BE2C (cell line): ENCODE results near the gene JAKMIP1.

ENCODE experiments used
- DNase-seq: peaks from one replicate; pipeline ENCODE4 v3.0.0-alpha.2; 2020
- H3K27me3 ChIP-seq: fragments of 250-450 bp; sonication (Bioruptor Pico); 2 replicates; pipeline ENCODE4 v1.5.1; 2020; ENCODE audit warnings: mild to moderate bottlenecking
- H3K36me3 ChIP-seq: fragments of 250-450 bp; sonication (Bioruptor Pico); 2 replicates; pipeline ENCODE4 v1.5.1; 2020; ENCODE audit warnings: mild to moderate bottlenecking
- H3K4me1 ChIP-seq: fragments of 250-450 bp; sonication (Bioruptor Pico); 2 replicates; pipeline ENCODE4 v1.5.1; 2020
- H3K4me3 ChIP-seq: 2 replicates; pipeline ENCODE4 v1.5.1; 2011; ENCODE audit warnings: low read depth, low read length
- H3K9me3 ChIP-seq: fragments of 250-450 bp; sonication (Bioruptor Pico); 2 replicates; pipeline ENCODE4 v1.5.1; 2020
- TF ChIP-seq, protein P1 (sequence below): IDR thresholded peaks from 2 replicates; pipeline ENCODE4 v1.5.1; 2012; ENCODE audit warnings: mild to moderate bottlenecking, low read depth, low read length

JAKMIP1 gene

DNA sequence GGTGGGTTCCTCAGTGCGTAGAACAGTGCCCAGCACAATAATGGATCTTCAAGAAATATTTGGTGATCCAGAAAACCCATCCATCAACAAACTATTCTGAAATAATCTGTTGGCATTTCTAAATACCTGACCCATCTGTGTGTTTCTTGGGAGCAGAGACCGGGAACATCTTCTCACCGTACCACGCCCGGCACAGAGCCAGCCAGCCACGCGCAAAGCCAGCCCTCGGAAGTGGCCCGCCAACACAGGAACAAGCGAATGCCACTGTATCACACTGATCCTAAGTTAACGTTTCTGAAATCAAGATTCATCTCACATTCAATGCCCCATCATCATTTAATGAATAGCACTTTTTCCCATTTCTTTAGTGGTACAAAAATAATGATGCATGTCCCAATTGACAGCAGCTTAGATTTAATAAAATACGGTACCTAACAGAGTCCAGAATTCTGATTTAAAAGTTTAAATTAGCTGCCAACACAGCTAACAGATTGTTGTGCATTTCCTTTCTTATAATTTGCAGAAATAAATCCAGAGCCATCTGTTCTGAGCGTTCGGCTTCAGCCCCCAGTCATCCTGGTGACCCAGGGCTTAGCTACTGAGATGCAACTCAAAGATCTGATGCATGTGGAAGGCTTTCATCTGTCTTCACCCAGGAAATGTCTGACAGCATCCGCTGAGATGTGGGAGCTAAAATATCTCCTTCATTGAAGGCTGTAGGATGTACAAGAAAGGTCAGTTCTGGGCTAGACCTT, 44.2 kb downstream of the JAKMIP1 start:
- no peak for DNase-seq
- TF ChIP-seq, protein P1, sequence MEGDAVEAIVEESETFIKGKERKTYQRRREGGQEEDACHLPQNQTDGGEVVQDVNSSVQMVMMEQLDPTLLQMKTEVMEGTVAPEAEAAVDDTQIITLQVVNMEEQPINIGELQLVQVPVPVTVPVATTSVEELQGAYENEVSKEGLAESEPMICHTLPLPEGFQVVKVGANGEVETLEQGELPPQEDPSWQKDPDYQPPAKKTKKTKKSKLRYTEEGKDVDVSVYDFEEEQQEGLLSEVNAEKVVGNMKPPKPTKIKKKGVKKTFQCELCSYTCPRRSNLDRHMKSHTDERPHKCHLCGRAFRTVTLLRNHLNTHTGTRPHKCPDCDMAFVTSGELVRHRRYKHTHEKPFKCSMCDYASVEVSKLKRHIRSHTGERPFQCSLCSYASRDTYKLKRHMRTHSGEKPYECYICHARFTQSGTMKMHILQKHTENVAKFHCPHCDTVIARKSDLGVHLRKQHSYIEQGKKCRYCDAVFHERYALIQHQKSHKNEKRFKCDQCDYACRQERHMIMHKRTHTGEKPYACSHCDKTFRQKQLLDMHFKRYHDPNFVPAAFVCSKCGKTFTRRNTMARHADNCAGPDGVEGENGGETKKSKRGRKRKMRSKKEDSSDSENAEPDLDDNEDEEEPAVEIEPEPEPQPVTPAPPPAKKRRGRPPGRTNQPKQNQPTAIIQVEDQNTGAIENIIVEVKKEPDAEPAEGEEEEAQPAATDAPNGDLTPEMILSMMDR, result no peak
- H3K9me3 ChIP-seq, result no peaks in the 10 kb centered on the region
- no peak overlapping the region for H3K4me3 ChIP-seq
- no peaks in the 10 kb centered on the region for H3K27me3 ChIP-seq
- H3K4me1 ChIP-seq, result peaks cover 5% of the 10 kb centered on the region; the same call in 1 of the 2 replicates
- H3K36me3 ChIP-seq, result no peaks in the 10 kb centered on the region

DNA sequence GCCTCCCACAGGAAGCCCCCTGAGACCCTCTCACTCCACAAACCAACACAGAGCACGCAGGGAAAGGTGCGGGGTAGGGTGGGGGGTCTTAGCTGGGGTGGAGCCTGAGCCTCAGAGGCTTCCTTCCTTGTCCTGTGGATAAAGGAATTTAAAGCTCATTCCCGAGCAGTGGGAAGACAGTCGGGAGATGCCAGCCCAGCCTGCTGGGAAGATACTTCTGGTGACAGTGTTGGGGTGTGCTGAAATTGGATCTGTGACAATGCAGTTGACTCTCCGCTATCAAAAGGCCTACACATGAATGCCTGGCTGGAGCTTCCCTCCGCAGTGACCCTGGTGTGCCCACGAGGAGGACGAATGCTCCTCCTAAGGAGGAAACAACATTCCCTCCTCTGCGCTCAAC, 45.5 kb downstream of the JAKMIP1 start:
- H3K36me3 ChIP-seq, result no peaks in the 10 kb centered on the region
- no peaks in the 10 kb centered on the region for H3K9me3 ChIP-seq

DNA sequence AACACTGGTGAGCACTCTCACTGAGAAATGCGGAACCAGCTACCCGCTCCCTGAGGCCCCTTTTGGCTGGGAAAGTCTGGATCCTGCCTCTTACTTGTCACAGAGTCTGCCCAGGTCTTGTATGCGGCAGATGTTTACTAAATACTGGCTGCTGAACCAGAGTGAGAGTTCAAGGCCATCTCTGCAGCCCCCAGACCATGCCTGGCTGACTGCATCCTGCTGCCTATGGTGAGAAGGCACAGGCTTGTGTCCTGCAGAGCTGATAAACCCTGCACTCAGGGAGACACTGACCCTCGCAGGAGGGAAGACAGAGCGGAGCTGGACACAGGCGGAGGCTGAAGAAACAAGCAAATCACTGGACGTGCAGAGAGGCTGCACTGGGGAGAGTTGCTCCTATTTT, 46.5 kb downstream of the JAKMIP1 start:
- peaks cover 5% of the 10 kb centered on the region; the same call in 1 of the 2 replicates for H3K4me1 ChIP-seq
- no peaks in the 10 kb centered on the region for H3K9me3 ChIP-seq
- H3K4me3 ChIP-seq, result no peak overlapping the region
- no peaks in the 10 kb centered on the region for H3K36me3 ChIP-seq
- no peak for DNase-seq
- TF ChIP-seq, protein P1, result no peak
- no peaks in the 10 kb centered on the region for H3K27me3 ChIP-seq

More for the DNA sequence above, 45.5 kb downstream of the JAKMIP1 start:
- DNase-seq, result no peak
- Histone ChIP-seq H3K4me1 (peaks cover 5% of the 10 kb centered on the region; the same call in 1 of the 2 replicates), H3K27me3 (no peaks in the 10 kb centered on the region), H3K4me3 (no peak overlapping the region)
- TF ChIP-seq, protein P1, result no peak

DNA sequence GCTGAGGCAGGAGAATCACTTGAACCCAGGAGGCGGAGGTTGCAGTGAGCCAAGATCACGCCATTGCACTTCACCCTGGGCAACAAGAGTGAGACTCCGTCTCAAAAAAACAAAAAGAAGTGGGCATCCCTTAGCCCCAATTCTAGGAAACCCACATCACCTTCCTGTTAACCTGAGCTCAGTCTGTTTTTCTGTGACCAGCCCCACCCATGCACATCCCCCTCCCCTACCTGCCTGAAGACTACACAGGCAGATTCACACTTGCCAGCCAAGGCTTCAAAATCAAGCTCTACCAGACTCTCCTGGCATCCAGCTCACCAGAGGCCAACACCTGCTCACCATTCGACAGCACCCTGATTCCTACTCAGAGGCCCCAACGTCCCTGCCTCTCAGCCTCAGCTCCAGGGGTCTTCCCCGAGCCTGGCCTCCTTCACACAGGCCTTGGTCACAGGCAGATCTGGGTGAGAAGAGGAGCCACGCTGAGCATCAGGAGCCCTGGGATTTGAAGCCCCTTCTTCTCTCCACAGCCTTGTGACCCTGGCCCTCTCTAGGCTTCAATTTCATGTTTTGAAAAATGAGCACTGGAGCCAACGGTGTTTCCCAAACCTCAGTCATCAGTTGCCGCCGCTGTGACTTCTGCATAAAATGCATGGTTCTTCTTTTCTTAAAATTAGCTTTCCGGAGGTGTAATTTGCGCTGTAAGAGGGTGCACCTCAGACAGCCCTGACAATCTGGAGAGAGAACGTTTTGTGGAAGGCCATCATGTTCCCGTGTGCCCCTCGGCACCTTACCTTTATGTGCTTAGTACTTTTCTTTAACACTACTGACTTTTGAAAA, 47.3 kb downstream of the JAKMIP1 start:
- Histone ChIP-seq H3K27me3 (no peaks in the 10 kb centered on the region), H3K4me3 (no peak overlapping the region), H3K4me1 (peaks cover 5% of the 10 kb centered on the region; the same call in 1 of the 2 replicates), H3K36me3 (no peaks in the 10 kb centered on the region), H3K9me3 (no peaks in the 10 kb centered on the region)
- no peak for DNase-seq
- TF ChIP-seq, protein P1, result no peak

DNA sequence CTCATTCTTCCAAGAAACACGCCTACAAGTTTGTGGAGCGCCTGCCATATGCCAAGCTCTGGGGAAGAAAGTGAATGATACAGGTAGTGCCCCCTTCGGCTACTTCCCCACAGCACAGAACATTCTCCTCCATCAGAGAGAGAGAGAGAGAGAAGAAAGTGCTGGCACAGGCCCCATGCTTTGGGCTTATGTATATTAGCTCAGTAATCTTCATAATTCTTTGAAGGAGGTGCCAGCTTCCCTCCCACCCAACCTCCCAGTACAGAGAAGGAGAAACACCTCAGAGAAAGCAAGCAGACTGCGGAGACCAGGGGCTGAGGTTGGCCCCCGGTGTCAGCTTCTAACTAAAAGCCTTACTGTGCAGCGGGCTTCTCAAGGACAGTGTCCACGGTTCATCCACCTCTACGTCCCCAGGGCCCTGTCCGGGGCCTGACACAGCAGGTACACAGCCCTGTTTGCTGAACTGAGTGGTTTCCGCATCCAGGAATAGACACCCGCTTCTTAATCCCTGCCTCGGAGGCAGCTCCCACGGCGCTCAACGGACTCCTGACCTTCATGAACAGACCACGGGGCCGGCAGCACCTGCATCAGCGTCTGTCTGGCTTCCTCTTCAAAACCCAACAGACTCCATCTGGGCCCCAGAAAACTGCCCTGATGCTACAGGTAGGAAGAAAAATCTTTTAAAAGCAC, 50.2 kb downstream of the JAKMIP1 start:
- no peaks in the 10 kb centered on the region for H3K36me3 ChIP-seq
- H3K27me3 ChIP-seq, result no peaks in the 10 kb centered on the region
- TF ChIP-seq, protein P1, result no peak
- H3K9me3 ChIP-seq, result no peaks in the 10 kb centered on the region
- no peak for DNase-seq
- H3K4me3 ChIP-seq, result no peak overlapping the region
- H3K4me1 ChIP-seq, result peaks cover 5% of the 10 kb centered on the region; the same call in 1 of the 2 replicates
